Raji (cell line): Measurements from ENCODE around the gene SLC39A10.

Source experiments
- POLR2A ChIP-seq: IDR thresholded peaks from 2 replicates; pipeline ENCODE4 v1.6.1; 2011; ENCODE audit warnings: low read depth, low read length, control low read depth; ENCODE audit not compliant: insufficient read depth

The SLC39A10 gene

GRCh38 chr2:195687320-195688086 lies 30.5 kb downstream of the SLC39A10 start:
- TF ChIP-seq POLR2A = no peak

GRCh38 chr2:195694553-195694952 lies 37.5 kb downstream of the SLC39A10 start:
- no peak for TF ChIP-seq POLR2A

GRCh38 chr2:195695002-195695631 lies 38.1 kb downstream of the SLC39A10 start:
- no peak for TF ChIP-seq POLR2A

- no peak for TF ChIP-seq POLR2A
Measured at GRCh38 chr2:195696012-195696411, 39.0 kb downstream of the SLC39A10 start.

GRCh38 chr2:195697681-195698220 lies 40.7 kb downstream of the SLC39A10 start:
- TF ChIP-seq POLR2A = no peak

GRCh38 chr2:195700480-195700879 lies 43.5 kb downstream of the SLC39A10 start:
- TF ChIP-seq POLR2A = no peak

GRCh38 chr2:195706161-195706900 lies 49.3 kb downstream of the SLC39A10 start:
- TF ChIP-seq POLR2A = no peak

GRCh38 chr2:195709901-195710806 lies 53.1 kb downstream of the SLC39A10 start:
- TF ChIP-seq POLR2A = no peak

GRCh38 chr2:195711478-195711877 lies 54.5 kb downstream of the SLC39A10 start:
- TF ChIP-seq POLR2A = no peak

GRCh38 chr2:195716466-195716865 lies 59.4 kb downstream of the SLC39A10 start:
- TF ChIP-seq POLR2A = no peak

GRCh38 chr2:195721042-195721441 lies 64.0 kb downstream of the SLC39A10 start:
- no peak for TF ChIP-seq POLR2A

GRCh38 chr2:195722075-195722474 lies 65.0 kb downstream of the SLC39A10 start:
- TF ChIP-seq POLR2A = no peak

GRCh38 chr2:195727106-195727505 lies 70.1 kb downstream of the SLC39A10 start:
- TF ChIP-seq POLR2A = no peak

GRCh38 chr2:195730912-195731311 lies 73.9 kb downstream of the SLC39A10 start:
- TF ChIP-seq POLR2A = no peak

- TF ChIP-seq POLR2A = no peak
Measured at GRCh38 chr2:195732574-195732973, 75.5 kb downstream of the SLC39A10 start.
